Stimulated activated CD8-positive, alpha-beta memory T cell treated with anti-CD3 and anti-CD28 coated beads, Interleukin-4, amount 100 ng/mL, for 48 hours (primary cell): Measurements from ENCODE around the gene RGS5.

Source experiments
- DNase-seq: peaks from one replicate; pipeline ENCODE4 v3.0.0-alpha.2; 2020

The RGS5 gene

DNA sequence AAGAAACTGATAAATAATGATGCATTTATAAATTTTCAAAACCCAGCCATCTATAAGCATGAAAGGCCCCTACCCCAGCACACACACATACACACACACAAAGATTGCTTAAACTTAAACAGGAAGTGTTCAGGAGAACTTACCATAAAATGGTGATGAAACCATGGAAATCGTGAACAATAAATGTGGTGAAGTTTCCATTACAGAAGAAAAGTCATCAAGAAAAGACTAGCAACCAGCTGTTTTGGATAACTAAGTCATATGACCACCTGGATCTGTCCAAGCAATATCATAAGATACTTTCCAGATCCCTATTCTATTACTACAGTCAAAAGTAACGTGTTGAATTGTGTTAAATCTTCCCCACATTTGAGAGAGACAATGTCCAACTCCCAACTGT lies 24.1 kb downstream of the RGS5 start:
- DNase-seq, result no peak

DNA sequence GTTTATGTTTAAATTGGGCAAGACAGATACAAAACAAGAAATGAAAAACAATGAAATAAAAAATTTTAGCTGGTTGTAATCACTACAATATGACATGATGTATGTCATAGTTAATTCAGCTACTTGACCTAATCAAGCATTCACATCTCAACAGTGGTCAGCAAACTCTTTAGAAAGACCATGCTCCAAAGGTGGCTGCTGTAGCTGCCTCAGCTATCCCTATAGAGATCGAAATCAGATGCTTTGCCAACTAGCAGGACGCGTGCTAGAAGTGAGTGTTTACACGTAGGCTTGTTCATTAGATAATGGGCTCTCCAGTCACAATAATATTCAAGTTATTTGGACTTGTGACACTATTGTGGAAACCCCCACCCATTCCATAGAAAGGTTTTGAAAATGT lies 25.9 kb downstream of the RGS5 start:
- no peak for DNase-seq

DNA sequence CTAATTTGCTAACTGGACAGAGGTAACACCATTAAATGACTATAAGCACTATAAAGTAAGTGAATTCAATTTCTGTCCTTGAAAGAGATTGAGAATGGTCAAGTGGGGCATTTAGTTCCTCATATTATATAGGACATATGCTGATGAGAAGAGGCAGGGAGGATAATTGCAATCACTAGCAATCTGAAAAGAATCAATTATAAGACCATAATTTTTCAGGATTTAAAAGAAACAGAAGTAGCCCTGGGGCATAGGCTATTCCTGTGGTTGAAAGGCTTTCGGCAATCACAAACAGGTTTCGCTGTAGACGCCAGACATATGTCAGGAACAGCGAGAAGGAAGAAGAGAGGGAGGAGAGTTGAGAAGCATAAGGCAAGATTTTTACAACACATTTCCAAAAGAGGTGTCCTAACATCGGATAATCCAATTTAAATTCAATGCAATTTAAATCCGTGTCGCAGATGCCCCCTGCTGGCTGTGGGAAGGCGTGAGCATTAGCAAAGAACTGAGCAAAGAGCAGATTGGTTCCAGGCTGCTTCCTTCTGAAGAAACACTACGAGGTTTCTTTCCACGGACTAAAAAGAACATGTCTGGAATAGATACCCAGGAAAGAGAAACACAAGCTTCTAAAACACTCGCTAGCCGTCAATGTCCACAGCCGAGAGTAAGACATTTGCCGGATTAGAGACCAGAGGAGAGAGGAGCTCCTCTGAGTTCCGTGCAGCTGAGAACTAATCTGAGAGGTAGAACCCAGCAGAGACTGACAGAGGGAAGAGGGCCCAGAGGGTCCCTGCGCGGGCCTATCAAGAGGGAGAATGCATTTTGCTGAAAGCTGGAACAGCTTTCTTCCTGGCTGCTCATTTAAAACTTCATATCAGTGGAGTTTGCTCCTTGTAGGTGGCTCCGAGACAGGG lies 27.9 kb downstream of the RGS5 start:
- DNase-seq, result peak; percentile 70

DNA sequence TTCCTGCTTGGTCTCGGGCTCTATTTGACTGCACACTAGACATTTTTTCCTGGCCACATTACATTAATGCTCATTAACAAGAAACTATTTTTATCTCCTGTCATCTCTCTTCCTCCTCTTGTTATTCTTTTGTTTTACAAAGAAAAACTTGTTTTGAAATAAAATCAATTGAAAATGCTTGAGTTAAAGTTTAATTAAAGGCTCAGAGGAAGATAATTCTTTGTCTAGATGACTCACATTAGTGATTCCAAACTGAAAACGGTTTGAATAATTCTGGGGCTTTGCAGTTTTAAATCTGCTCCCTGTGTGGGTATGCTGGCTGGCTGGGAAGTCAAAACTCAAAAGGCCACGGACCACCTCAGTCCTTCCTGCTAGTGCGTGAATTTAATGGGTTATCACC lies 29.6 kb downstream of the RGS5 start:
- DNase-seq, result no peak

DNA sequence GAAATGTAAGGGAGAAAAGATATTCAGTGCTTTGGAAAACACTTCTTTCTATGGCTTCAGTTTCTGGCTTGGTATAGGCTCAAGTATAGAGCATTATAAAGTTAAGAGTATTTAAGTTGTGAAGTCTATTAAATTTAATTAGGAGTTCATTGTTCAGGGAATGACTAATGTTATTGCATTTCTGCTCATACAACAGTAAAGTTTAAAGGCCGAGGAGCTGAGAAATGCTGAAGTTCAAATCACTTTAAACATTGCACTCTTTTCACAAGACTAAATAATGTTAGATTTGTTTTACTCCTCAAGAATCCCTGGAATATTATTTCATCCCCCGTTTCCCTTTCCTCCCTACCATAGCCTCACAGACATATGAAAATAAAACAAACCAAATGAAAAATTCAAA lies 30.1 kb downstream of the RGS5 start:
- no peak for DNase-seq

DNA sequence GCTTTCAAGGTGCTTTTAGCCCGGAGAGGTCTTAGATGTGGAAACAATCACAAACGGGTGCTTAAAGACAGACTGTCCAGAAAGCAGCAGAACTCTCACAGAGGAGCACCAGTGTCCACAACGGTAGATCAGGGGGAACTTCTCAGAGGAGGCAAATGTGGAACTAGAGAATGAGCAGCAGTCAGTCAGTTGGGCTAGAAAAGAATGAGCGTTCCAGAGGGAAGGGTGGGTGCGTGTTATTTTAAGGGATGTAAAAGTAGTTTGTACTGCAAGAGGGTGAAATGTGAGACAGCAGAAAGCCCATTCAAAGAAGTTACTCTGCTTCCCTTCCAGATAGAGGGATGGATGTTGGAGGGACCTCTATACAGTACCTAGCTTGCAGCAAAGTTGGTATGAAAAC lies 30.9 kb downstream of the RGS5 start:
- DNase-seq, result no peak

DNA sequence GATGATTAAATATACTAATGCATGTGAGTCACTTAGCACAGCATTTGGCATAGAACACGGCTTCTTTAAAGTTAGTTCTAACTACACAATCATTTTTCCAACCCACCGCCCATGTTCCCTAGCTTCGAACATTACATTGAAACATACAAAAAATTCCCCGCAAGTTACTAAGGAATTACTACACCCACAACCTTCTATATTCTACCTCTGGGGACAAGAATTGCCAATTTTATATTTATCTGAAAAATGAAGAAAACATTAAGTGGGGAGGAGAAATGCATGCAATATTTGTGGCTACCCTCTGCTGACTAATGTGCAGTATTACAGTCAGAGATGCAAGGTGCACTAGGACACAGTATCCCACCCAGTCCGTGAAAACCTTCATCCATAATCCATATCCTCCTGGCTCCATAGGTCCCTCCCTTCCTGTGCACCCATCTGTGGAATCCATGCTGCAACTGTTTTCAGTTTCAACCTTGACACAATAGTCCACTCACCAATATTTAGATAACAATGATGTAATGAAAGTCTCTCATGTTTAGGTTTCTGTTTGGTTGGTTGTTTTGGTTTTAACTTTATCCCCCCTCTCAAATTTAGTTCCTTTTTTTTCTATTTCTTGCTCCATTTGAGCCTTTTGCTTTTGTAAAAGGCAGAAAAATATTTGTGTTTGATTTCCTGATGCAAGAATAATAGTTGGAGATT lies 31.6 kb downstream of the RGS5 start:
- no peak for DNase-seq

DNA sequence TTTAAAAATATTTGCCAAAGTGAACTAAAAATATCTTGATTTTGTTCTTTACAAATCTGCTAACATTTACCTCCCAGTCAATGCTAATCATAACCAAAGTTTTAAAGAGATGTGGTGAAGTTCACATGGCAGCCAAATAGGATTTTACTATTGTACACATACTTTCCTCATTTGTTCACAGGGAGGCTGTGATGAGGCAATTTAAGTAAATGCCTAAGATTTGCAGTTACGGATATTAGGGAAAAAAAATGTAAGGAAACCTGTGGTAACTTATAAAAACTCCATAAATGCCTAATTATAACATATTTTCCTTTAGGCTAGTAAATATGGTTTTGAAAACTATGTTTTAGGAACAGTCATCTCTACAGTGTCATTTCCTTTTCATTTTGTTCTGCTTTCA lies 32.4 kb downstream of the RGS5 start:
- DNase-seq, result no peak

DNA sequence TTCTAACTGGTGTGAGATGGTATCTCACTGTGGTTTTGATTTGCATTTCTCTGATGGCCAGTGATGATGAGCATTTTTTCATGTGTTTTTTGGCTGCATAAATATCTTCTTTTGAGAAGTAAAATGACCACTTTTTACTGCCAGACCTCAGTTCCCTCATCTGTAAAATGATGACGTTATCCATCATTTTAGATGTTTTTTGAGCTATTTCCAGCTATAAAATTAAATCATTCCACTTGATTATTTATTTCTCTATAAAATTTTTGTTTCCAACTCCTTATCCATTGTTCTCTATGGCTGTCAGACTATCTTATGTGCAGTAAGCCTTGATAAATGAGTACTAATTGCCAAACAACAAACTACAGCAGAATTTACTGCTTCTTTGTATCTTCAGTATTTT lies 33.2 kb downstream of the RGS5 start:
- DNase-seq, result no peak

DNA sequence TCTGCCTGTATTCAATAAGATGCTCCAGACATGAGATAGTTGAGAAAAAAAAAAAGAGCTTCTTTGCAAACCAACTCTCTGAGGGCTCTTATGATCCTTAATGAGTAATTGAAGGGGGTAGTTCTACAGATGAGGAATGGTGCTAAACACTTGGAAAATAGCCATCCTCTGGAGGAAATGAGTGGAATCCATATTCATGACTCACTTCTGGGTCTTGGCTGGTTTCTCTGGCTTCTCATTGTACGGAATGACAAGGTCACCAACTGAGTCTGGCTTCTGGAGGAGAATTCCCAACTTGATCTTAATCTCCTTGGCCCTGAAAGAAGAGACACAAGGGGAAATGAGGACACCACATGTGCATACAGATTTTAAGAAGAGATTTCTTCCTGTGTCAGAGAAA lies 34.7 kb downstream of the RGS5 start:
- no peak for DNase-seq

DNA sequence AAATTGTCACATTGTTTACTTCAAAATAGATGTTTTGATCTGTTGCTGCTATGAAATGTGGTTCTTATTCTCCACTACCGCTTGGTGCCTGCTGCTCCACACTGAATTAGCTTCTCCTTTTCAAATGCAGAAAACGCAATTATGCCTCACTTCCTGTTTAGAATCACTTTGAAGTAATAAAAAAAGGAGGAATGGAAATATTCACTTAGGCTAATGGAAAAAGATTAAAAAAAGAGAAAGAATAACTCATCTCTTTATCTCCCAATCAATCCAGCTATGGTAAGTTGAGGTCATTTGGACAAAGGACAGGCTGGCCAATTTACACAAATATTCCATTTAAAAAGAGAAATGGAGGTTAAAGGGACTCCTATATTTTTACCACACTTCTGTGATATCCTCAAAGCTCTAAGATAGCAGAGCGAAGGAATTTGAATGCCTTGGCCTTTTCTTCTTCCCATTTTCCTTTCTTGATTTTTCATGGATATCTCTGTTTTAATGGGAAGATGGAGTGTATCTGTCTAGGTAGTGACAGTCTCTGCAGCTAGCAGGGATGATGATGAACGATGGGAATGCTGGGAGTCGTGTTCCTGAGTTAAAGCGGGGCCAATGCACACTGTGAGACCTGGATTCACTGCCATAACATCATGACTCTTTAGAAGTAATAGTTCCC lies 35.7 kb downstream of the RGS5 start:
- no peak for DNase-seq

DNA sequence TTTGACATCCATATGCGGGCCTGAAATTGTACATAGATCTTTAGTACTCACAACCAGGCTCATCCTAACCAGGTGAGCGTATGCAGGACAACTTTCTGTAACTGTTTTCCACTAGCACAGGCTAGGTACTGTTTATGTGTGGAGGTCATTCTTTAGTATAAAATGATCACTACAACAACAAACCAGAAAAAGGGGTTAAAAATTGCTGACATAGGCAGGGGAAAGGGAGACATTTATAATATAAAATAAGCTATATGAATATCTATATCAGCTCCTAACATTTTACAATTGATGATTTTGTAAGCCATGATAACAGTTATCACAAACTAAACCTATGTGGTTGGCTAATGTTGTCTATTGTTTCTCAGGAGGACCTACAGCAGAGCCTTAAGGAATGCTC lies 37.6 kb downstream of the RGS5 start:
- no peak for DNase-seq

DNA sequence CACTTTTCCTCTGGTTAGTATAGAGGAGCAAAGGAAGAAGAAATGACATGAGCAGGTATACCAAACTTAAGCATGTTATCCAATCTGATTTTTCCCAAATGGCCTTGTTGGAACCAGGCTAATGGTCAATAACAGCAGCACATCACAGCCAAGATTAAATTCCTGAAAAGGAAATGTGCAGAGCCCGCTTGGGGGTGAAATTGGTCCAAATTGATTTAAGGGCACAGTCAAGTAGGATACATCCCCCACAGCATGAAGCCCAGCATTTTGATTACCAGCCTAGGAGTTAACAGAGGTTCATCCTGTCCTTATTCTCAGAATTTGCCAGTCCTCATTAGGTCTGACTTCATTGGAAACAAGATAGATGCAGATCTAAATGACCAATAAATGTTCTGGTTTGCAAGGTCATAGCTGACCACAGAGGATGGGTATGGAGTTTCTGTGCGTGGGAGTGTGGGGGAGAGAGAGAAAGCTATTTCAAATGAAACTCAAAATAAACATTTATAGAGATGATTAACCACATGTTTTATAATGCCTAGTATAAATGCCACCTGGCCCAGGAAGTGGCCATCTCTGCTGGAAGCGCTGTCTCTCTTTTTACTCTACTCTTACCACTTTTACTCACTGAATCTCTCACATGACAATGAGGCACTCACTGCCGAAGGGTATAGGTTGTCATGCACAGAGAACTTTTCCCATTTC lies 38.7 kb downstream of the RGS5 start:
- no peak for DNase-seq

DNA sequence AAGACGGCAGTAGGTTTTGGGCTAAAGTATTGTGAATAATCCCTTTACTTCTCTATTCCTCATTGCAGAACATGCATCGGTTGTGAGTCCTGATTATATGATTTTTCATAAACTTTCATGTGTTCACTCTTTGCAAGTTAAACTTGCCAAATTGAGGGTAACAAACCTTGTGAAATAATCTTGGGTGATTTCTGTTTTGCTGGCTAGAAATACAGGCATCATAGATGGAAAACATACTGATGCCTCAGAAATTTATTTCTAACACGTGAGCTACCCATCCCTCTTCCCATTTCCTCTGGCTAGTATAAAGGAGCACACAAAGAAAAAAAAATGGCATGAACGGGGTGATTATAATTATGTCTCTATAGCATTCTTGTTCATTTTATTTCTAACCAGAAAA lies 39.6 kb downstream of the RGS5 start:
- DNase-seq, result no peak

DNA sequence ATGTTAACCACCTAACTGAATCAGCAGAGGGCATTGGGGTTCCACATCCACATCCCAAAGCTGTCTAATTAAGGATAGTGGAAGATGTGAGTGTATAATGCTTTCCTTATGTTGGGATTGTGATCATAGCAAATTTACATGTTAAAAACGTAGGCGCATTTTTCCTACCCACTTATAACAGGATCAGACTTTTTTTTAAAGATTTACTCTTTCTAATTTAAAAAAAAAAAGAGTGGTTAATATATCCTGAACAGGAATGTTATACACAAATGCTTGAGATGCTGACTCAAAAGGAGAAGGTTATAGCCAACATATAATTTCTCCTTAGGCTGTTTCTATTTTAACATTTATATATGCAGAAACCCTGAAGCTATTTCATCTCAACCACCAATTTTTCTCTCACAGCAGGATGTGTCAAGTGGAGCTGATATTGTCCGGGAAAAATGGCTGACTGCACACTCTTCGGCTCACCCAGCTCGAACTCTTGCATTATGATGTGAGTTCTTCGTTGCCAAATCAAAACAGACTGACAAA lies 40.3 kb downstream of the RGS5 start:
- no peak for DNase-seq

DNA sequence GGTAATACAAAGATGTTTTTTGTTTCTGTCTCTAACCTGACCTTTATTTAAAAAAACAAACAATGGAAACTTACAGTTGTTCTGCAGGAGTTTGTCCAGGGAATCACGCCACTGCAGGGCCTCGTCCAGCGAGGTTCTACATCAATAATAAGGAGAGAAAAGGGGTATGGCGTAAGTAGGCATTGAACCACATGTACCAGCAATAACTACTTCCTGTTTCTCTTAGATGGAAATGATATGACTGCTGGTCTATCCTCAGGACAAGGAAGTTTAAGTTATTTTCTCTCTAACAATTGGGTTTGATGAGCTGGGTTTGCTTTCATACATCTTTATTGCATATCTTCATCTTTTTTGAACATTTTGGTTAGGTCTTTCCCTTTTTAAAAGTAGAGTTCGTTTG lies 40.9 kb downstream of the RGS5 start:
- no peak for DNase-seq

DNA sequence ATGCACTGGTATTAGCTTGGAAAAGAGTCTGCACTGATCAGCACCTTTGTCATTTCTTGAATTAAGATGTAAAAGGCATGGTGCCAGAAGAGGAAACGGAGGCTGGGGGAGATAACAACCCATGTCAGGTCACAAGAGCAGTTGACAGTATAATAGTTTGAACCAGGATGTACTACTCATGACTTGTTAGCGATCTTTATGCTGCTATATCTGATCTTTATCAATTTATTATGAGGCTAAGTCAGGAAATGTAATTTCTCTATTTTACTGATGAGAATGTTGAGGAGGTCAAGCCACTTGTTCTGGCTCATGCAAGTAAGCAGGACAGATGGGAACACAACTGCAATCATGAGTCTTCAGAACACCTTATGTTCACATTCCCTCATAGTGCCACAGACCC lies 41.4 kb downstream of the RGS5 start:
- DNase-seq, result no peak

DNA sequence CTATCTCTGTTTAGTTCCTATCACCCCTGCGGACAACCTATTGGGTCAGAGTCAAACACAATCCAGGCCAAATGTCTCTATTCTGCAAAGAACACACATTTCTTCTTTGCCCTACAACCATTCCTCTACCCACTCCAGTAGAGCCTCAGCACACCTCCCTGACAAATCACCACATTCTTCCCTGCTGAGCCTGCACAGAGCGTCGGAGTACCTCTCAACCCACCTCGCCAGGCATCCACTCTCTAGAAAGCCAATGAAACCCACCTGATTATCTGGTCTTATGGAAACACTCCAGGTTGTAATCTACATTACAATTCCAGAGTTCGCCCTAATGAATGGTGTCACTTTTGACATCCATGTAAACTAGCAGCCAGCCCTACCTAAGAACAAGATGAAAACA lies 47.1 kb downstream of the RGS5 start:
- no peak for DNase-seq

DNA sequence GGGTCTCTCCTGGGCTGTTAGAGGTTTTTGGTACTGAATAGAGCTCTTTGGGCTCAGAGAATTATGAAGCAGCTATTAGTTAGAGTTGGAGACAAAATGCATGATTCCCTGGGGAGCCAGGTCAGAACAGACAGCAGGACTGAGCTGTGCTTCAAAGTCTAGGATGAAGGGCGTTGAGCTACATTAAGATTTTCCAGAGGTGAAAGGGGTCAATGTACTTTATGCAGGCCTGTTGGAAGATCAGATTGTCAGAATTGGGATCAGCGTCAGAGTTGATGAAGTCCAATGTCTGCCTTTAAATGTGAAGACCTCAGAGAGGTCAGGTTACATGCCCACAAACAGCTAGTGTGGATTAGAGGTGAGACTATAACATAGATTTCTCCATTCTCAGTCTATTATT lies 53.8 kb downstream of the RGS5 start:
- no peak for DNase-seq

DNA sequence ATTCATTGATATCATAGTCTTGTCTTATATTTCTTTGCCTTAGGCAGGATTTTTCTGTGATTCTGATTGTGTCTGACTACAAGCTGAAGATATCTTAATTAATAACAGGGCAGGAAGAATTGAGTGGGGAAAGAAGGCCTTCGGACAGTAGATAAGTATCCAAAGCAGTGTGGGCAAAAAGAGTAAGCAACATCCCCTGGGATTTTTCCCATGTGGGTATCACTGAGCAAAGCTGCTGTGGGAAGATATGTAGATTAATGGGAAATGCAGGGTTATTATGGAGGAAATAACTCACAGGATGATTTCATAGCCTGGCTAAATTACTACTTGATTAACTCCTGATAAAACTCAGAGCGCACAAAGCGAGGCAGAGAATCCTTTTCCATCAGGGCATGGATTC lies 55.7 kb downstream of the RGS5 start:
- no peak for DNase-seq

DNA sequence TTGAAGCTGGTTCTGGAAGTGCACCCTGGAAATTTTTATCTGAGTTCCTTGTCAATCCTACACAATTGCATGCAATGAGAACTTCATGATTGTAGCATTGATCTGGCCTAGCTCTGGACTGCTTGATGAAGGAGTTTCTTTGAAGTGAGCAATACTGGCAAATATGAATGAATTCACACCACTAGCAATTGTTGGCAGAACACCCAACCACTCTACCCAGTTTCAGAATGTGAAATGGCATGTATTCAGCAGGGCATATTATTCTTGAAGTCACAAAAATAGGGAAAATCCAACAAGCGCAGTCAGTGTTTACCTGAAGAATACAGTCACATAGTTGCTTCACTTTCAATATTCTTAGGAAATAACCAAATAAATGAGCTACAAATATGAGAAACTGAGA lies 57.3 kb downstream of the RGS5 start:
- DNase-seq, result no peak

DNA sequence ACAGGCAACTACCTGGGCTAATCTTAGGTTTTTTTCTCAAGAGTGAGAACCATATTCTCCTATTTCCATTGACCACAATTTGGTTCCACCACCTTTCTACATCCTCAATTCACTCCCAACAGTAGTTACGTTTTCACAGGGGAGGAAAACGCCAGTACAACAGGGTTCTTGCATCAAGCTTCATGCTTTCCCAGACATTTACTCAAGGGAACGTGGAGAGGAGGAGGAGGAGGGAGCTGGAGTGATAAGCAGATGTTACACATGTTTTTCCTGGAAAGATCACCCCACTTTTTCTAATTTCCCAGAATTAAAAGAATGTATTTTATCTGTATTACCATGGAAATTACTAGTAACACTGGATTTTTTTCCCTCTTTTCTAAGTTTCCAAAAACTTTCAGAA lies 58.3 kb downstream of the RGS5 start:
- DNase-seq, result no peak

DNA sequence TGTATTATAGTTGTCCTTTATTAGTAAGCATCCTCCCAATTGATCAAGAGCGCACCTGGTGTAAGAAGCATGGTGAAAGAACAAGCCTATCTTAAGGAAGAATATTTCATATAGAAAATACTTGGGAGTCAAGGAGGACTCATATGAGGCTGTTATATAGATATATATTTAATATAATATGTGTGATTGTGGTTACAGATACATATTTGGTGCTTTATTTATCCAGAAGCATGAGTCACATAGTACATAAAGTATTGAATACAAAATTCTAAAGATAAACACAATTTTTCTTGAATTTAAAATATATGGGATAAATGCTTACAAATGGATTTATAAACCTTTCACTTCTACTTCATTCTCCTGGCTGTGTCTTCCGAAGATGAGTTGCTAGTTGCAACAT lies 60.6 kb downstream of the RGS5 start:
- no peak for DNase-seq
